A549 (cell line): ENCODE measurements around the gene GRK2. TPM values are rescaled to one million over a fixed set of nuclear protein-coding genes. Genes with fewer than 3 reads are reported as not detected.

ENCODE experiments used
- ATAC-seq, 2 experiments: fragments of 200-7000 bp in 1 of 2; fragments of >200 bp in 1 of 2; cut with Nextera tagmentation in 1 of 2; cut with Tn5 transposase in 1 of 2; 3 replicates each; pipeline versions ENCODE4 v1.8.0 to v1.9.1; 2018 to 2020; ENCODE audit warnings: mild to moderate bottlenecking in 1 of 2, moderate library complexity in 1 of 2
- CTCF ChIA-PET: fragments of 300-600 bp; sonication (Branson Sonifier 250); formaldehyde crosslinking; extraction: SDS; loops from one replicate; lab custom pipeline; 2021; ENCODE audit warnings: antibody characterized with exemption, inconsistent platforms; lab: Yijun Ruan, JAX
- POLR2A ChIA-PET: fragments of 350-600 bp; formaldehyde crosslinking; extraction: SDS; loops from one replicate; lab custom pipeline; 2021; ENCODE audit warnings: antibody characterized with exemption, inconsistent platforms; lab: Yijun Ruan, JAX
- DNase-seq, 2 experiments: peaks; one replicate each; pipeline versions ENCODE4 v3.0.0 to v3.0.0-alpha.2; 2011 to 2016; ENCODE audit warnings: low read depth in 1 of 2, low spot score in 1 of 2
- FAIRE-seq: peaks from 2 replicates; lab custom pipeline; 2011; peaks lifted over from hg19 to GRCh38; lab: Jason Lieb, UNC
- H3K27ac ChIP-seq, 2 experiments: fragments of >200 bp; sonication (Bioruptor Twin); formaldehyde crosslinking; 3 replicates each; pipeline ENCODE4 v1.5.1; 2016 to 2017
- H3K4me1 ChIP-seq: fragments of >200 bp; sonication (Bioruptor Twin); formaldehyde crosslinking; 3 replicates; pipeline ENCODE4 v1.6.1; 2016
- H3K4me2 ChIP-seq: fragments of >200 bp; sonication (Bioruptor Twin); formaldehyde crosslinking; 3 replicates; pipeline ENCODE4 v1.6.1; 2016
- H3K4me3 ChIP-seq: fragments of >200 bp; sonication (Bioruptor Twin); formaldehyde crosslinking; 3 replicates; pipeline ENCODE4 v1.5.1; 2016
- H3K9me3 ChIP-seq: fragments of >200 bp; sonication (Bioruptor Twin); formaldehyde crosslinking; 3 replicates; pipeline ENCODE4 v1.6.1; 2016
- ATOH8 ChIP-seq: fragments of 250-450 bp; sonication (Bioruptor Pico); IDR thresholded peaks from 2 replicates; pipeline ENCODE4 v1.5.0; 2020; ENCODE audit warnings: low read depth, mild to moderate bottlenecking, moderate library complexity
- CBX2 ChIP-seq: fragments of 200-600 bp; sonication (generic); IDR thresholded peaks from 2 replicates; pipeline ENCODE4 v1.6.1; 2016; ENCODE audit warnings: low read depth, mild to moderate bottlenecking, borderline replicate concordance
- CHD4 ChIP-seq: fragments of 200-600 bp; sonication (generic); IDR thresholded peaks from 2 replicates; pipeline ENCODE4 v1.6.1; 2016; ENCODE audit warnings: antibody characterized with exemption, mild to moderate bottlenecking, borderline replicate concordance
- CTCF ChIP-seq: fragments of >200 bp; sonication (Bioruptor Twin); formaldehyde crosslinking; IDR thresholded peaks from 3 replicates; pipeline ENCODE4 v1.5.1; 2016
- EP300 ChIP-seq, 2 experiments: fragments of >200 bp; sonication (Bioruptor Twin); formaldehyde crosslinking; IDR thresholded peaks; 2 replicates in 1 of 2; 3 replicates in 1 of 2; pipeline ENCODE4 v1.6.1; 2016 to 2017
- ESRRA ChIP-seq: fragments of 150-350 bp; IDR thresholded peaks from 2 replicates; pipeline ENCODE4 v1.6.1; 2014; ENCODE audit warnings: mild to moderate bottlenecking, low read length, borderline replicate concordance
- FOXS1 ChIP-seq: fragments of 250-450 bp; sonication (Bioruptor Pico); IDR thresholded peaks from 2 replicates; pipeline ENCODE4 v1.5.0; 2020; ENCODE audit warnings: mild to moderate bottlenecking, moderate library complexity
- GATA3 ChIP-seq: IDR thresholded peaks from 2 replicates; pipeline ENCODE4 v1.6.1; 2012; ENCODE audit warnings: borderline replicate concordance
- KDM1A ChIP-seq: fragments of 200-600 bp; sonication (generic); IDR thresholded peaks from 2 replicates; pipeline ENCODE4 v1.6.1; 2016; ENCODE audit warnings: low read depth, mild to moderate bottlenecking
- MAX ChIP-seq: IDR thresholded peaks from 2 replicates; pipeline ENCODE4 v1.6.1; 2012
- MAZ ChIP-seq: fragments of 150-350 bp; IDR thresholded peaks from 2 replicates; pipeline ENCODE4 v1.6.1; 2014; ENCODE audit warnings: antibody characterized with exemption, low read depth, low read length, borderline replicate concordance
- NFE2L2 ChIP-seq: fragments of 150-350 bp; conservative IDR thresholded peaks from 2 replicates; pipeline ENCODE4 v1.6.1; 2014; ENCODE audit warnings: low read length
- POLR2AphosphoS2 ChIP-seq: conservative IDR thresholded peaks from 2 replicates; pipeline ENCODE4 v1.6.1; 2012; ENCODE audit warnings: low read length, improper control_type of control experiment, inconsistent platforms
- RAD21 ChIP-seq, 2 experiments: fragments of >200 bp in 1 of 2; sonication (Bioruptor Twin) in 1 of 2; formaldehyde crosslinking in 1 of 2; IDR thresholded peaks in 1 of 2; conservative IDR thresholded peaks in 1 of 2; 2 replicates in 1 of 2; 3 replicates in 1 of 2; pipeline ENCODE4 v1.6.1; 2012 to 2018; ENCODE audit warnings: inconsistent platforms in 1 of 2
- RARB ChIP-seq: fragments of 250-450 bp; sonication (Bioruptor Pico); IDR thresholded peaks from 2 replicates; pipeline ENCODE4 v1.8.0; 2021; ENCODE audit warnings: mild to moderate bottlenecking, moderate library complexity
- REST ChIP-seq: fragments of 200-600 bp; sonication (generic); IDR thresholded peaks from 2 replicates; pipeline ENCODE4 v1.6.1; 2016; ENCODE audit warnings: antibody characterized with exemption, mild to moderate bottlenecking, moderate library complexity
- SMC3 ChIP-seq: fragments of >200 bp; sonication (Bioruptor Twin); formaldehyde crosslinking; IDR thresholded peaks from 3 replicates; pipeline ENCODE4 v1.6.1; 2018; ENCODE audit warnings: inconsistent platforms
- USF2 ChIP-seq: fragments of 450-650 bp; IDR thresholded peaks from 2 replicates; pipeline ENCODE4 v1.6.1; 2014; ENCODE audit warnings: antibody characterized with exemption
- ZC3H11A ChIP-seq: fragments of 450-650 bp; IDR thresholded peaks from 2 replicates; pipeline ENCODE4 v1.6.1; 2014; ENCODE audit warnings: antibody characterized with exemption, mild to moderate bottlenecking
- ZFP36 ChIP-seq: fragments of 450-650 bp; IDR thresholded peaks from 2 replicates; pipeline ENCODE4 v1.6.1; 2014; ENCODE audit warnings: borderline replicate concordance; ENCODE audit not compliant: partially characterized antibody
- WGBS: methylation state at CpG from one replicate; pipeline ENCODE4 v1.1.6; 2017; ENCODE audit errors: missing lambda C conversion rate; 5-methylcytosine and 5-hydroxymethylcytosine counted together
- polyA plus RNA-seq, 4 experiments: library from polyadenylated mRNA; depleted of rRNA in 3 of 4; stranded (reverse); fragments of >200 nt; fragmentation: RNase III in 1 of 4; extraction: RNeasy Plus Mini Kit Qiagen cat#74134 plus additional on column Dnase treatment in 1 of 4; gene quantifications; 2 replicates in 3 of 4; 3 replicates in 1 of 4; pipeline ENCODE4 v1.2.3, GENCODE V29; 2011 to 2017
- TF ChIP-seq, protein P1 (sequence below): fragments of >200 bp; sonication (Bioruptor Twin); formaldehyde crosslinking; IDR thresholded peaks from 3 replicates; pipeline ENCODE4 v1.6.1; 2016

GRK2 gene
- polyA plus RNA-seq, 2 of the 4 experiments (the other 2 are of a cell fraction), result 20.5 to 29.7 TPM

GRCh38 chr11:67248653-67249052, 17.6 kb upstream of the GRK2 start:
- POLR2A ChIA-PET, result no interaction called here
- no peak for DNase-seq
- CTCF ChIA-PET, result interaction anchor here (0.5 to 1.9 kb wide), 5 partner anchors 9 to 166 kb away, joined by 3 to 8 read pairs (median 4); no protein-coding TSS in a partner anchor
- TF ChIP-seq USF2 (no peak), FOXS1 (CRISPR knock-in tag) (no peak), SMC3 (no peak), MAX (no peak), RARB (no peak), ATOH8 (CRISPR knock-in tag) (no peak), KDM1A (no peak), GATA3 (no peak), ZC3H11A (no peak), CBX2 (no peak), EP300 (IDR thresholded peaks at IDR 0.05) (no peak)
- no peaks in the 10 kb centered on the region for H3K9me3 ChIP-seq
- no peak overlapping the region for H3K4me3 ChIP-seq
- H3K4me1 ChIP-seq, result 0 out of 3 replicates have a peak, but pooled peaks cover 3% of the 10 kb centered on the region
- H3K4me2 ChIP-seq, result no peak overlapping the region
- no peak for ATAC-seq
- H3K27ac ChIP-seq, result no peak overlapping the region
- no peak for FAIRE-seq

DNA sequence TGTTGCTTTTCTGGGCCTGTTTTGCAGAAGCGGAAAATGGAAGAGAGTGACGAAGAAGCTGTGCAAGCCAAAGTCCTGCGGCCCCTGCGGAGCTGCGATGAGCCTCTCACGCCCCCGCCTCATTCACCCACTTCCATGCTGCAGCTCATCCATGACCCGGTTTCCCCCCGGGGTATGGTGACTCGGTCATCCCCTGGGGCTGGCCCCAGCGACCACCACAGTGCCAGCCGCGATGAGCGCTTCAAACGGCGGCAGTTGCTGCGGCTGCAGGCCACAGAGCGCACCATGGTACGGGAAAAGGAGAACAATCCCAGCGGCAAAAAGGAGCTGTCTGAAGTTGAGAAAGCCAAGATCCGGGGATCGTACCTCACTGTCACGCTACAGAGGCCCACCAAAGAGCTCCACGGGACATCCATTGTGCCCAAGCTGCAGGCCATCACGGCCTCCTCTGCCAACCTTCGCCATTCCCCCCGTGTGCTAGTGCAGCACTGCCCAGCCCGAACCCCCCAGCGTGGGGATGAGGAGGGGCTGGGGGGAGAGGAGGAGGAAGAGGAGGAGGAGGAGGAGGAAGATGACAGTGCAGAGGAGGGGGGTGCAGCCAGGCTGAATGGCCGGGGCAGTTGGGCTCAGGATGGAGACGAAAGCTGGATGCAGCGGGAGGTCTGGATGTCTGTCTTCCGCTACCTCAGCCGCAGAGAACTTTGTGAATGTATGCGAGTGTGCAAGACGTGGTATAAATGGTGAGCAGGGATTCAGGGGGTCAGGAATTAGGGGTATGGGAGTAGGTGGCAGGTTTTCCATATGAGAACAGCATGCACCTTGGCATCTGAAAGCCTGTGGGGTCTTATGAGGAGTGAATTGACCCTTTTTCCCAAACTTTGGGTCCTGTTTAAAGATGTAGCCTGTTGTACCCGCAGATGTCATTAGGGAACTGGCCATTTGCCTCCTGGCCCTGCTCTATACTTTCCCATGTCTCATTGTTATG, 15.9 kb upstream of the GRK2 start:
- FAIRE-seq, result no peak
- no peak for DNase-seq
- ATAC-seq, result no peak

More for the DNA sequence above, 15.9 kb upstream of the GRK2 start:
- POLR2A ChIA-PET, result no interaction called here
- H3K27ac ChIP-seq, result no peak overlapping the region
- H3K4me1 ChIP-seq, result 0 out of 3 replicates have a peak, but pooled peaks cover 3% of the 10 kb centered on the region
- TF ChIP-seq RAD21 (conservative IDR thresholded peaks at IDR 0.05 in 1 of 2, IDR thresholded peaks at IDR 0.05 in 1 of 2) (no peak), CHD4 (no peak), POLR2AphosphoS2 (no peak), REST (no peak), CTCF (no peak), MAZ (no peak), RARB (no peak), NFE2L2 (no peak), ESRRA (no peak), ZFP36 (no peak)
- TF ChIP-seq, protein P1, sequence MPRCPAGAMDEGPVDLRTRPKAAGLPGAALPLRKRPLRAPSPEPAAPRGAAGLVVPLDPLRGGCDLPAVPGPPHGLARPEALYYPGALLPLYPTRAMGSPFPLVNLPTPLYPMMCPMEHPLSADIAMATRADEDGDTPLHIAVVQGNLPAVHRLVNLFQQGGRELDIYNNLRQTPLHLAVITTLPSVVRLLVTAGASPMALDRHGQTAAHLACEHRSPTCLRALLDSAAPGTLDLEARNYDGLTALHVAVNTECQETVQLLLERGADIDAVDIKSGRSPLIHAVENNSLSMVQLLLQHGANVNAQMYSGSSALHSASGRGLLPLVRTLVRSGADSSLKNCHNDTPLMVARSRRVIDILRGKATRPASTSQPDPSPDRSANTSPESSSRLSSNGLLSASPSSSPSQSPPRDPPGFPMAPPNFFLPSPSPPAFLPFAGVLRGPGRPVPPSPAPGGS, result no peak
- CTCF ChIA-PET, result interaction anchor here (1.2 to 5.9 kb wide), 5 partner anchors 13 to 132 kb away, joined by 3 to 90 read pairs (median 4); no protein-coding TSS in a partner anchor
- H3K4me2 ChIP-seq, result no peak overlapping the region
- WGBS, result 93% methylated on average over 33 of the region's 37 CpGs
- no peak overlapping the region for H3K4me3 ChIP-seq
- no peaks in the 10 kb centered on the region for H3K9me3 ChIP-seq
